GM12878 (cell line): ENCODE results near the gene DAGLA. TPM values are rescaled to one million over a fixed set of nuclear protein-coding genes. Genes with fewer than 3 reads are reported as not detected.

Experiments used
- ATAC-seq: fragments of 200-7000 bp; cut with Tn5 transposase; 3 replicates; pipeline ENCODE4 v1.9.1; 2020; ENCODE audit warnings: mild to moderate bottlenecking, moderate library complexity
- BruUV-seq: library from RNA; stranded (reverse); fragments of 400-500 nt; replicated peaks from 2 replicates; lab custom pipeline; 2021; lab: Mats Ljungman, UMichigan
- CTCF ChIA-PET: fragments of 300-600 bp; sonication (Branson Sonifier 250); formaldehyde crosslinking; extraction: SDS; loops from one replicate; lab custom pipeline; 2021; ENCODE audit warnings: inconsistent platforms; lab: Yijun Ruan, JAX
- POLR2A ChIA-PET: fragments of 350-600 bp; formaldehyde crosslinking; extraction: SDS; loops from one replicate; lab custom pipeline; 2021; ENCODE audit warnings: inconsistent platforms; lab: Charles Lee
- RAD21 ChIA-PET: fragments of 300-600 bp; sonication (Branson Sonifier 250); formaldehyde crosslinking; loops from one replicate; lab custom pipeline; 2023; ENCODE audit warnings: antibody characterized with exemption; ENCODE audit not compliant: unreplicated experiment; lab: Charles Lee
- SMC1A ChIA-PET: fragments of 300-600 bp; sonication (Branson Sonifier 250); formaldehyde crosslinking; loops from one replicate; lab custom pipeline; 2023; ENCODE audit not compliant: unreplicated experiment, uncharacterized antibody; lab: Charles Lee
- DNase-seq: peaks from one replicate; pipeline ENCODE4 v3.0.0-alpha.2; 2011; ENCODE audit warnings: low read depth, low spot score
- FAIRE-seq: peaks from 3 replicates; lab custom pipeline; 2011; peaks lifted over from hg19 to GRCh38; lab: Jason Lieb, UNC
- H2AFZ ChIP-seq: 2 replicates; pipeline ENCODE4 v1.6.0; 2011; ENCODE audit warnings: low read depth, low read length, control low read depth; ENCODE audit not compliant: control insufficient read depth
- H3K27ac ChIP-seq: 2 replicates; pipeline ENCODE4 v1.5.1; 2011; ENCODE audit warnings: control low read depth; ENCODE audit not compliant: control insufficient read depth, insufficient read depth
- H3K27me3 ChIP-seq, 2 experiments: replicated peaks in 1 of 2; 2 replicates each; pipeline versions ENCODE4 v1.6.0 to v1.6.1; 2011; ENCODE audit warnings: low read length in 1 of 2; ENCODE audit not compliant: control insufficient read depth in 2 of 2, insufficient read depth in 2 of 2
- H3K36me3 ChIP-seq, 2 experiments: 2 replicates each; pipeline ENCODE4 v1.5.1; 2011; ENCODE audit warnings: low read length in 1 of 2; ENCODE audit not compliant: control insufficient read depth in 2 of 2, insufficient read depth in 2 of 2
- H3K4me1 ChIP-seq: 2 replicates; pipeline ENCODE4 v1.6.1; 2011; ENCODE audit warnings: mild to moderate bottlenecking, low read length, moderate library complexity, mixed read lengths; ENCODE audit not compliant: control insufficient read depth, insufficient read depth
- H3K4me2 ChIP-seq: 2 replicates; pipeline ENCODE4 v1.6.0; 2011; ENCODE audit warnings: control low read depth; ENCODE audit not compliant: control insufficient read depth, insufficient read depth
- H3K4me3 ChIP-seq: fragments of 200-600 bp; sonication (generic); 2 replicates; pipeline ENCODE4 v1.5.1; 2016
- H3K79me2 ChIP-seq: 2 replicates; pipeline ENCODE4 v1.6.0; 2011; ENCODE audit warnings: low read length; ENCODE audit not compliant: control insufficient read depth, insufficient read depth
- H3K9ac ChIP-seq: 2 replicates; pipeline ENCODE4 v1.8.0; 2011; ENCODE audit warnings: low read length, control low read depth, mixed read lengths; ENCODE audit not compliant: control insufficient read depth, insufficient read depth
- H3K9me3 ChIP-seq: replicated peaks from 3 replicates; pipeline ENCODE4 v1.5.1; 2011; ENCODE audit warnings: mild to moderate bottlenecking, low read length; ENCODE audit not compliant: control insufficient read depth, insufficient read depth
- H4K20me1 ChIP-seq: 2 replicates; pipeline ENCODE4 v1.6.0; 2011; ENCODE audit not compliant: control insufficient read depth, insufficient read depth
- ATF7 ChIP-seq: fragments of 450-650 bp; IDR thresholded peaks from 2 replicates; pipeline ENCODE4 v1.6.1; 2016; ENCODE audit warnings: low read depth, mild to moderate bottlenecking
- DPF2 ChIP-seq: fragments of 450-650 bp; IDR thresholded peaks from 2 replicates; pipeline ENCODE4 v1.6.1; 2017; ENCODE audit warnings: mild to moderate bottlenecking
- FOXM1 ChIP-seq: IDR thresholded peaks from 2 replicates; pipeline ENCODE4 v1.6.1; 2012; ENCODE audit warnings: low read depth, mild to moderate bottlenecking, inconsistent platforms, low read length, moderate library complexity
- GATAD2B ChIP-seq: fragments of 450-650 bp; conservative IDR thresholded peaks from 2 replicates; pipeline ENCODE4 v1.6.1; 2017; ENCODE audit warnings: low read depth, mild to moderate bottlenecking, moderate library complexity
- KLF5 ChIP-seq: fragments of 450-650 bp; IDR thresholded peaks from 2 replicates; pipeline ENCODE4 v1.6.1; 2014; ENCODE audit warnings: mild to moderate bottlenecking; ENCODE audit not compliant: partially characterized antibody
- LARP7 ChIP-seq: fragments of 450-650 bp; IDR thresholded peaks from 2 replicates; pipeline ENCODE4 v1.6.1; 2017; ENCODE audit warnings: mild to moderate bottlenecking
- MAX ChIP-seq: IDR thresholded peaks from 2 replicates; pipeline ENCODE4 v1.6.1; 2012; ENCODE audit warnings: low read depth, low read length, improper control_type of control experiment
- NR2C1 ChIP-seq: fragments of 450-650 bp; IDR thresholded peaks from 2 replicates; pipeline ENCODE4 v1.6.1; 2017; ENCODE audit warnings: antibody characterized with exemption, mild to moderate bottlenecking, moderate library complexity
- NRF1 ChIP-seq: conservative IDR thresholded peaks from 2 replicates; pipeline ENCODE4 v1.6.1; 2011; ENCODE audit warnings: mild to moderate bottlenecking, low read depth, low read length, improper control_type of control experiment
- PAX8 ChIP-seq: fragments of 450-650 bp; IDR thresholded peaks from 2 replicates; pipeline ENCODE4 v1.6.1; 2017; ENCODE audit warnings: mild to moderate bottlenecking, moderate library complexity
- SIN3A ChIP-seq: IDR thresholded peaks from 2 replicates; pipeline ENCODE4 v1.6.1; 2012; ENCODE audit warnings: low read depth, low read length, improper control_type of control experiment
- SMAD5 ChIP-seq: IDR thresholded peaks from 2 replicates; pipeline ENCODE4 v1.6.1; 2016; ENCODE audit warnings: antibody characterized with exemption, low read depth
- SMARCA5 ChIP-seq: fragments of 450-650 bp; IDR thresholded peaks from 2 replicates; pipeline ENCODE4 v1.6.1; 2017; ENCODE audit warnings: mild to moderate bottlenecking
- USF2 ChIP-seq: IDR thresholded peaks from 2 replicates; pipeline ENCODE4 v1.6.1; 2011; ENCODE audit warnings: low read depth, low read length, improper control_type of control experiment, borderline replicate concordance
- WGBS: methylation state at CpG from one replicate; pipeline ENCODE4 v1.1.6; 2016; ENCODE audit warnings: low lambda C conversion rate; ENCODE audit not compliant: insufficient replicate concordance, insufficient coverage; ENCODE audit errors: missing lambda C conversion rate; 5-methylcytosine and 5-hydroxymethylcytosine counted together
- in situ Hi-C: fragments of 300-500 bp; cut with MboI; formaldehyde crosslinking; loops from 9 replicates; pipeline ENCODE4 v1.14.3; 2018; ENCODE audit warnings: mixed read lengths
- intact Hi-C: fragments of 100-400 bp; cut with micrococcal nuclease; formaldehyde crosslinking; loops from one replicate; pipeline ENCODE4 v1.14.2; 2022; ENCODE audit not compliant: unreplicated experiment
- polyA plus RNA-seq, 11 experiments: library from polyadenylated mRNA; depleted of rRNA in 4 of 11; unstranded in 6 of 11; stranded (reverse) in 5 of 11; fragments of >200 nt; fragmentation: Nextera tagmentation in 4 of 11; fragmentation: Illumina TruSeq in 1 of 11; extraction: Ambion mirVana in 4 of 11; extraction: Trizol in 1 of 11; gene quantifications; 1 replicate in 1 of 11; 2 replicates in 10 of 11; pipeline versions ENCODE4 v1.2.1 to v1.2.3, GENCODE V29; 2011 to 2016; ENCODE audit warnings: inconsistent platforms in 2 of 11, missing spikeins in 2 of 11, low read depth in 1 of 11
- total RNA-seq, 4 experiments: library from RNA; depleted of rRNA in 3 of 4; stranded (reverse); fragments of >200 nt in 3 of 4; fragmentation: Illumina TruSeq in 1 of 4; extraction: Trizol in 1 of 4; gene quantifications; 2 replicates each; pipeline versions ENCODE4 v1.2.1 to v1.2.3, GENCODE V29; 2013 to 2021
- TF ChIP-seq, protein P1 (sequence below): fragments of 450-650 bp; IDR thresholded peaks from 2 replicates; pipeline ENCODE4 v1.6.1; 2014; ENCODE audit warnings: mild to moderate bottlenecking
- TF ChIP-seq, protein P2 (sequence below): fragments of 450-650 bp; IDR thresholded peaks from 2 replicates; pipeline ENCODE4 v1.6.1; 2017; ENCODE audit warnings: mild to moderate bottlenecking, moderate library complexity

DAGLA gene
- total and polyA plus RNA-seq, 10 of the 15 experiments (the other 5 are each of a cell fraction or from before 2014, with no cell fraction given) = 0.05 TPM; not detected in 9

- ChIA-PET CTCF (interaction anchor here (0.9 to 12.7 kb wide), 18 partner anchors 18 to 316 kb away, joined by 3 to 200 read pairs (median 6); partner anchors contain the start of gene BEST1), POLR2A (interaction anchor here (0.8 to 6.7 kb wide), 13 partner anchors 9 to 295 kb away, joined by 3 to 60 read pairs (median 3); partner anchors contain the start of genes FADS1 and MYRF), SMC1A (interaction anchor here (1.1 to 8.3 kb wide), 10 partner anchors 15 to 316 kb away, joined by 3 to 91 read pairs (median 4); partner anchors contain the start of gene FADS3), RAD21 (interaction anchor here (1.1 to 4.5 kb wide), 13 partner anchors 9 to 320 kb away, joined by 3 to 32 read pairs (median 4); no protein-coding TSS in a partner anchor)
- peak; percentile 76 for DNase-seq
- Histone ChIP-seq H3K27me3 (no peaks in the 10 kb centered on the region), H3K9ac (peak within 1 kb of the TSS; percentile 100), H3K79me2 (peaks cover 73% of the 10 kb centered on the region), H3K4me2 (peak within 1 kb of the TSS; percentile 83), H3K4me1 (no peaks in the 10 kb centered on the region; the same call in 1 of the 2 replicates), H4K20me1 (no peaks in the 10 kb centered on the region), H3K36me3 (peaks cover 20 to 21% of the 10 kb centered on the region in 2 experiments; a peak in 3 of 4 replicates), H3K27ac (peak within 1 kb of the TSS; percentile 100), H3K9me3 (no peaks in the 10 kb centered on the region), H3K4me3 (peak within 1 kb of the TSS; percentile 98), H2AFZ (peak within 1 kb of the TSS; percentile 99)
- FAIRE-seq = peak; percentile 85
- BruUV-seq = no TSS peak
- WGBS = under 1% methylated on average over 61 of the region's 61 CpGs
- intact Hi-C loops = loop anchor here (1.0 to 2.0 kb wide), 2 partner anchors 23 to 42 kb away; no protein-coding TSS in a partner anchor
- in situ Hi-C loops = no loop called here
- ATAC-seq = peak; percentile 92
- TF ChIP-seq ATF7 (peak; percentile 51; the same call in 1 of the 2 replicates), LARP7 (peak; percentile 16; the same call in 1 of the 2 replicates), KLF5 (no peak), NR2C1 (peak; percentile 80), NRF1 (peak; percentile 38), SMAD5 (peak; percentile 92; the same call in 1 of the 2 replicates), DPF2 (peak; percentile 19), GATAD2B (no peak; the same call in 1 of the 2 replicates), SIN3A (peak; percentile 96), FOXM1 (no peak), MAX (peak; percentile 79), USF2 (peak; percentile 92), PAX8 (peak; percentile 46; the same call in 1 of the 2 replicates), SMARCA5 (peak; percentile 81)
- TF ChIP-seq, protein P1, sequence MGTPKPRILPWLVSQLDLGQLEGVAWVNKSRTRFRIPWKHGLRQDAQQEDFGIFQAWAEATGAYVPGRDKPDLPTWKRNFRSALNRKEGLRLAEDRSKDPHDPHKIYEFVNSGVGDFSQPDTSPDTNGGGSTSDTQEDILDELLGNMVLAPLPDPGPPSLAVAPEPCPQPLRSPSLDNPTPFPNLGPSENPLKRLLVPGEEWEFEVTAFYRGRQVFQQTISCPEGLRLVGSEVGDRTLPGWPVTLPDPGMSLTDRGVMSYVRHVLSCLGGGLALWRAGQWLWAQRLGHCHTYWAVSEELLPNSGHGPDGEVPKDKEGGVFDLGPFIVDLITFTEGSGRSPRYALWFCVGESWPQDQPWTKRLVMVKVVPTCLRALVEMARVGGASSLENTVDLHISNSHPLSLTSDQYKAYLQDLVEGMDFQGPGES = peak; percentile 52; the same call in 1 of the 2 replicates
- TF ChIP-seq, protein P2, sequence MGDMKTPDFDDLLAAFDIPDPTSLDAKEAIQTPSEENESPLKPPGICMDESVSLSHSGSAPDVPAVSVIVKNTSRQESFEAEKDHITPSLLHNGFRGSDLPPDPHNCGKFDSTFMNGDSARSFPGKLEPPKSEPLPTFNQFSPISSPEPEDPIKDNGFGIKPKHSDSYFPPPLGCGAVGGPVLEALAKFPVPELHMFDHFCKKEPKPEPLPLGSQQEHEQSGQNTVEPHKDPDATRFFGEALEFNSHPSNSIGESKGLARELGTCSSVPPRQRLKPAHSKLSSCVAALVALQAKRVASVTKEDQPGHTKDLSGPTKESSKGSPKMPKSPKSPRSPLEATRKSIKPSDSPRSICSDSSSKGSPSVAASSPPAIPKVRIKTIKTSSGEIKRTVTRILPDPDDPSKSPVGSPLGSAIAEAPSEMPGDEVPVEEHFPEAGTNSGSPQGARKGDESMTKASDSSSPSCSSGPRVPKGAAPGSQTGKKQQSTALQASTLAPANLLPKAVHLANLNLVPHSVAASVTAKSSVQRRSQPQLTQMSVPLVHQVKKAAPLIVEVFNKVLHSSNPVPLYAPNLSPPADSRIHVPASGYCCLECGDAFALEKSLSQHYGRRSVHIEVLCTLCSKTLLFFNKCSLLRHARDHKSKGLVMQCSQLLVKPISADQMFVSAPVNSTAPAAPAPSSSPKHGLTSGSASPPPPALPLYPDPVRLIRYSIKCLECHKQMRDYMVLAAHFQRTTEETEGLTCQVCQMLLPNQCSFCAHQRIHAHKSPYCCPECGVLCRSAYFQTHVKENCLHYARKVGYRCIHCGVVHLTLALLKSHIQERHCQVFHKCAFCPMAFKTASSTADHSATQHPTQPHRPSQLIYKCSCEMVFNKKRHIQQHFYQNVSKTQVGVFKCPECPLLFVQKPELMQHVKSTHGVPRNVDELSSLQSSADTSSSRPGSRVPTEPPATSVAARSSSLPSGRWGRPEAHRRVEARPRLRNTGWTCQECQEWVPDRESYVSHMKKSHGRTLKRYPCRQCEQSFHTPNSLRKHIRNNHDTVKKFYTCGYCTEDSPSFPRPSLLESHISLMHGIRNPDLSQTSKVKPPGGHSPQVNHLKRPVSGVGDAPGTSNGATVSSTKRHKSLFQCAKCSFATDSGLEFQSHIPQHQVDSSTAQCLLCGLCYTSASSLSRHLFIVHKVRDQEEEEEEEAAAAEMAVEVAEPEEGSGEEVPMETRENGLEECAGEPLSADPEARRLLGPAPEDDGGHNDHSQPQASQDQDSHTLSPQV = no peak
Observed at GRCh38 chr11:61792310-61793082, 112.3 kb downstream of the DAGLA start, which contains the start of the genes FEN1 and TMEM258. Gene FEN1, plus strand, starts transcription at chr11:61792911. Its CDS starts 2,451 bp downstream, at chr11:61795362. Gene TMEM258, minus strand, starts transcription at chr11:61792599. Its CDS starts 41 bp downstream, at chr11:61792558.
